VCaP (cell line): ENCODE measurements around the gene BAZ1B.

ENCODE experiments used
- H3K27ac ChIP-seq: fragments of 450-650 bp; 2 replicates; pipeline ENCODE4 v1.5.1; 2017
- TF ChIP-seq, protein P1 (sequence below): fragments of 450-650 bp; conservative IDR thresholded peaks from 2 replicates; pipeline ENCODE4 v1.5.1; 2017; ENCODE audit warnings: mild to moderate bottlenecking, moderate library complexity

The BAZ1B gene

DNA sequence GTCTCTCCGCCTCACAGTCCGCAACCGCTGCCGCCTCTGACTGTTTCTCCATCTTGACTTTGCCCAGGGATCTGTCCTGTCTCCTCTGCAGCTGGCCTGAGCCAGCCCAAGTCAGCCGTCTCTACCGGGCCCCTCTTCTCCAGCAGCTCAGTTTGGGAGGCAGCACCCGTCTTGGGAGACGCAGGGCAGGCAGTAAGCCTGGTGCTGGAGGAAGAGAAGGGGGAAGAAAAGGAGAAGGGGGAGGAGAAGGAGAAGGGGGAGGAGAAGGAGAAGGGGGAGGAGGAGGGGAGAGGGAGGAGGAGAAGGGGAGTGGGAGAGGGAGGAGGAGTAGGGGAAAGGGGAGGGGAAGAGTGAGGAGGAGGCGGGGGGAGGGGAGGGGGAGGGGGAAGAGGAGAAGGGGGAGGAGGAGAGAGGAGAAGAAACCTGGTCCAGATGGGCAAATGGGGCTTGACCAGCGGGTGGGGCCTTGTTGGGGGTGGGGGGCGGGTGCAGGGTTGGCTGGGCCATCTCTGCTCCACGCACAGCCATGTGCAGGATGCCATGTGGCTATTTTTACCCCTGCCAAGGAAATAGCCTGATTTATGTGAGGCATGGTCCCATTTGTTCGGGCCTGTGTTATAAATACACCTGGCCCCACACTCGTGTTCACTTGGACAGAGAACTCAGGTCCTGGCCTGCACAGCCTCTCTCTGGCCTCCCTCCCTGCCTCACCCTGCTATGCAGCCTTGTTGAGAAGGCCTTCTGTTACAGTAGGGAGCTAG is 124.4 kb downstream of the BAZ1B start:
- no peak overlapping the region for H3K27ac ChIP-seq
- TF ChIP-seq, protein P1, sequence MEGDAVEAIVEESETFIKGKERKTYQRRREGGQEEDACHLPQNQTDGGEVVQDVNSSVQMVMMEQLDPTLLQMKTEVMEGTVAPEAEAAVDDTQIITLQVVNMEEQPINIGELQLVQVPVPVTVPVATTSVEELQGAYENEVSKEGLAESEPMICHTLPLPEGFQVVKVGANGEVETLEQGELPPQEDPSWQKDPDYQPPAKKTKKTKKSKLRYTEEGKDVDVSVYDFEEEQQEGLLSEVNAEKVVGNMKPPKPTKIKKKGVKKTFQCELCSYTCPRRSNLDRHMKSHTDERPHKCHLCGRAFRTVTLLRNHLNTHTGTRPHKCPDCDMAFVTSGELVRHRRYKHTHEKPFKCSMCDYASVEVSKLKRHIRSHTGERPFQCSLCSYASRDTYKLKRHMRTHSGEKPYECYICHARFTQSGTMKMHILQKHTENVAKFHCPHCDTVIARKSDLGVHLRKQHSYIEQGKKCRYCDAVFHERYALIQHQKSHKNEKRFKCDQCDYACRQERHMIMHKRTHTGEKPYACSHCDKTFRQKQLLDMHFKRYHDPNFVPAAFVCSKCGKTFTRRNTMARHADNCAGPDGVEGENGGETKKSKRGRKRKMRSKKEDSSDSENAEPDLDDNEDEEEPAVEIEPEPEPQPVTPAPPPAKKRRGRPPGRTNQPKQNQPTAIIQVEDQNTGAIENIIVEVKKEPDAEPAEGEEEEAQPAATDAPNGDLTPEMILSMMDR: no peak

- no peak overlapping the region for H3K27ac ChIP-seq
Observed at GRCh38 chr7:73395538-73396503, 126.3 kb downstream of the BAZ1B start.

DNA sequence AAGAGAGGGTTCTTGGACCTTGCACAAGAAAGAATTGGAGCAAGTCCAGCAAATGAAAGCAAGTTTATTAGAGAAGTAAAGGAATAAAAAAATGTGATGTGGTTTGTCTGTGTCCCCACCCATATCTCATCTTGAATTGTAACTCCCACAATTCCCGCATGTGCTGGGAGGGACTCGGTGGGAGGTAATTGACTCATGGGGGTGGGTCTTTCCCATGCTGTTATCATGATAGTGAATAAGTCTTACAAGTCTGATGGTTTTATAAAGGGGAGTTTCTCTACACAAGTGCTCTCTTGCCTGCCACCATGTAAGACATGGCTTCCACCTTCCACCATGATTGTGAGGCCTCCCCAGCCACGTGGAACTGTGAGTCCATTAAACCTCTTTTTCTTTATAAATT is 127.7 kb downstream of the BAZ1B start:
- no peak overlapping the region for H3K27ac ChIP-seq
- TF ChIP-seq, protein P1: no peak

More at GRCh38 chr7:73395538-73396503, 126.3 kb downstream of the BAZ1B start:
- TF ChIP-seq, protein P1: no peak

- TF ChIP-seq, protein P1: no peak
- no peak overlapping the region for H3K27ac ChIP-seq
Observed at GRCh38 chr7:73391396-73391795, 130.7 kb downstream of the BAZ1B start.
